ENCODE results near the gene SPINT1.
A peak's percentile ranks its signal among the peaks of the same experiment; 100 is the strongest.

SPINT1 gene

GRCh38 chr15:40863660-40864270 is 19.9 kb downstream of the SPINT1 start:
- Histone ChIP-seq H4K5ac (ENCODE audit: low read length) (no peak overlapping the region), H2BK120ac (ENCODE audit: low read depth, low read length) (no peak overlapping the region)
- WGBS (ENCODE audit: extremely low coverage, insufficient coverage, low lambda C conversion rate) = no CpG with 5 or more reads among the region's 4 CpGs

DNA sequence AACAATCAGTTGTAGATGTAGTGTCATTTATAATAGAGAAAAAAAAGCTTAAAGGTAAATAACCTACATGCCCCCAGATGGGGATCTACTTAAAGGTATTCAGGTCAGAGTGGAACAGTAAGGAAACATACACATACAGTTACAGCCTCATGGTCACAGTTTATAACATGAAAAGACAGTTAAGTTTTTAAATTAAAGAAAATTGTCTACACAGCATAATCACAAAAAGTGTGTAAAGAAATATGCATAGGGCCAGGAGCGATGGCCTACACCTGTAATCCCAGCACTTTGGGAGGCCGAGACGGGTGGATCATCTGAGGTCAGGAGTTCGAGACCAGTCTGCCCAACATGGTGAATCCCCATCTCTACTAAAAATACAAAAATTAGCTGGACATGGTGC is 23.4 kb downstream of the SPINT1 start:
- H3K18ac ChIP-seq (ENCODE audit: low read length) = no peak overlapping the region
- no peak overlapping the region for H2BK5ac ChIP-seq (ENCODE audit: low read length)
- no peaks in the 10 kb centered on the region for H3K27me3 ChIP-seq (ENCODE audit: insufficient read depth, low read length, poor library complexity)
- H2BK15ac ChIP-seq (replicated peaks; ENCODE audit: low read depth) = no peak overlapping the region
- H4K5ac ChIP-seq (ENCODE audit: low read length) = no peak overlapping the region
- H3K79me2 ChIP-seq (ENCODE audit: control insufficient read depth, insufficient read depth, low read length) = no peaks in the 10 kb centered on the region
- no peak overlapping the region for H3K4me3 ChIP-seq (ENCODE audit: low read length)
- no peak for DNase-seq
- peaks cover 3% of the 10 kb centered on the region for H3K4me1 ChIP-seq (ENCODE audit: control insufficient read depth, low read depth, low read length)
- H3K36me3 ChIP-seq (ENCODE audit: control insufficient read depth, insufficient read depth, low read length) = no peaks in the 10 kb centered on the region
- no peak overlapping the region for H3K4ac ChIP-seq (ENCODE audit: low read depth, low read length)
- H3K27ac ChIP-seq (ENCODE audit: low read depth, low read length) = no peak overlapping the region
- H2AK5ac ChIP-seq (ENCODE audit: low read length) = no peak overlapping the region
- H3K56ac ChIP-seq (ENCODE audit: low read length) = no peak overlapping the region
- no peak overlapping the region for H2BK120ac ChIP-seq (ENCODE audit: low read depth, low read length)
- H3K79me1 ChIP-seq (ENCODE audit: low read length) = no peaks in the 10 kb centered on the region
- no CpG with 5 or more reads among the region's 4 CpGs for WGBS (ENCODE audit: extremely low coverage, insufficient coverage, low lambda C conversion rate)
- H3K4me2 ChIP-seq (ENCODE audit: low read length) = no peak overlapping the region
- H3K9ac ChIP-seq (ENCODE audit: low read length) = no peak overlapping the region
- H4K8ac ChIP-seq (ENCODE audit: low read depth, low read length) = no peak overlapping the region
- H3K23ac ChIP-seq (ENCODE audit: low read length) = no peak overlapping the region

More at GRCh38 chr15:40863660-40864270, 19.9 kb downstream of the SPINT1 start:
- Histone ChIP-seq H3K9ac (ENCODE audit: low read length) (no peak overlapping the region), H3K4me1 (ENCODE audit: control insufficient read depth, low read depth, low read length) (no peaks in the 10 kb centered on the region), H3K56ac (ENCODE audit: low read length) (no peak overlapping the region), H3K79me1 (ENCODE audit: low read length) (no peaks in the 10 kb centered on the region), H3K79me2 (ENCODE audit: control insufficient read depth, insufficient read depth, low read length) (no peaks in the 10 kb centered on the region), H4K8ac (ENCODE audit: low read depth, low read length) (no peak overlapping the region), H3K23ac (ENCODE audit: low read length) (no peak overlapping the region), H2AK5ac (ENCODE audit: low read length) (no peak overlapping the region), H3K4me2 (ENCODE audit: low read length) (no peak overlapping the region), H3K18ac (ENCODE audit: low read length) (no peak overlapping the region), H3K27ac (ENCODE audit: low read depth, low read length) (no peak overlapping the region), H2BK15ac (replicated peaks; ENCODE audit: low read depth) (no peak overlapping the region), H3K27me3 (ENCODE audit: insufficient read depth, low read length, poor library complexity) (no peaks in the 10 kb centered on the region), H3K36me3 (ENCODE audit: control insufficient read depth, insufficient read depth, low read length) (no peaks in the 10 kb centered on the region), H3K4ac (ENCODE audit: low read depth, low read length) (no peak overlapping the region), H3K4me3 (ENCODE audit: low read length) (no peak overlapping the region), H2BK5ac (ENCODE audit: low read length) (no peak overlapping the region)
- no peak for DNase-seq

GRCh38 chr15:40869686-40870085 is 25.8 kb downstream of the SPINT1 start:
- Histone ChIP-seq H3K4me3 (ENCODE audit: low read length) (no peak overlapping the region), H3K4me1 (ENCODE audit: control insufficient read depth, low read depth, low read length) (peaks cover 9% of the 10 kb centered on the region), H3K4ac (ENCODE audit: low read depth, low read length) (no peak overlapping the region), H4K8ac (ENCODE audit: low read depth, low read length) (no peak overlapping the region), H3K79me1 (ENCODE audit: low read length) (no peaks in the 10 kb centered on the region), H3K56ac (ENCODE audit: low read length) (peak overlapping the region; percentile 42), H2BK5ac (ENCODE audit: low read length) (no peak overlapping the region), H4K5ac (ENCODE audit: low read length) (no peak overlapping the region), H2BK120ac (ENCODE audit: low read depth, low read length) (no peak overlapping the region), H3K18ac (ENCODE audit: low read length) (no peak overlapping the region), H2AK5ac (ENCODE audit: low read length) (no peak overlapping the region), H3K79me2 (ENCODE audit: control insufficient read depth, insufficient read depth, low read length) (no peaks in the 10 kb centered on the region), H3K9ac (ENCODE audit: low read length) (no peak overlapping the region), H3K4me2 (ENCODE audit: low read length) (no peak overlapping the region), H3K23ac (ENCODE audit: low read length) (no peak overlapping the region), H3K27me3 (ENCODE audit: insufficient read depth, low read length, poor library complexity) (no peaks in the 10 kb centered on the region), H2BK15ac (replicated peaks; ENCODE audit: low read depth) (no peak overlapping the region), H3K36me3 (ENCODE audit: control insufficient read depth, insufficient read depth, low read length) (no peaks in the 10 kb centered on the region), H3K27ac (ENCODE audit: low read depth, low read length) (no peak overlapping the region)
- no peak for DNase-seq
- no CpG with 5 or more reads among the region's 5 CpGs for WGBS (ENCODE audit: extremely low coverage, insufficient coverage, low lambda C conversion rate)

DNA sequence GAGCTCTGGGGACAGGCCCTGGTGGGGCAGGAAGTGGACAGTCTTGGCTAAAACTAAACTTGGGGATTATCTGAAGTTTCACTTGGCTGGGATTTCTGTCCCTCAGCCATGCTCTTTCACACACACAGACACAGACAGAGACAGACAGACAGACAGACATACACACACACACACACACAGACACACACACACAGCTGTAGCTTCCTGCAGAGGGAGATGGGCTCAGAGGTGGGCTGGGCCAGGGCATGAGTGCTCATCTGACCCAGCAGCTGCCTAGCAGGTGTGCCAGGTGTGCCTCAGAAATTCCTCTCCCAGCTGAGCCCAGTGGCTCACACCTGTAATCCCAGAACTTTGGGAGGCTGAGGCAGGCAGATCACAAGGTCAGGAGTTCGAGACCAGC is 26.9 kb downstream of the SPINT1 start:
- WGBS (ENCODE audit: extremely low coverage, insufficient coverage, low lambda C conversion rate) = no CpG with 5 or more reads among the region's 1 CpG
- H2AK5ac ChIP-seq (ENCODE audit: low read length) = no peak overlapping the region
- H3K9ac ChIP-seq (ENCODE audit: low read length) = no peak overlapping the region
- H4K5ac ChIP-seq (ENCODE audit: low read length) = no peak overlapping the region
- H3K79me2 ChIP-seq (ENCODE audit: control insufficient read depth, insufficient read depth, low read length) = no peaks in the 10 kb centered on the region
- no peak overlapping the region for H3K4me2 ChIP-seq (ENCODE audit: low read length)
- no peak overlapping the region for H4K8ac ChIP-seq (ENCODE audit: low read depth, low read length)
- H3K27me3 ChIP-seq (ENCODE audit: insufficient read depth, low read length, poor library complexity) = no peaks in the 10 kb centered on the region
- H3K4ac ChIP-seq (ENCODE audit: low read depth, low read length) = no peak overlapping the region
- H3K4me3 ChIP-seq (ENCODE audit: low read length) = no peak overlapping the region
- H3K18ac ChIP-seq (ENCODE audit: low read length) = no peak overlapping the region
- H3K4me1 ChIP-seq (ENCODE audit: control insufficient read depth, low read depth, low read length) = peaks cover 9% of the 10 kb centered on the region
- no peak overlapping the region for H2BK120ac ChIP-seq (ENCODE audit: low read depth, low read length)
- H3K23ac ChIP-seq (ENCODE audit: low read length) = no peak overlapping the region
- no peaks in the 10 kb centered on the region for H3K79me1 ChIP-seq (ENCODE audit: low read length)
- H3K56ac ChIP-seq (ENCODE audit: low read length) = no peak overlapping the region
- no peaks in the 10 kb centered on the region for H3K36me3 ChIP-seq (ENCODE audit: control insufficient read depth, insufficient read depth, low read length)
- no peak overlapping the region for H3K27ac ChIP-seq (ENCODE audit: low read depth, low read length)
- no peak for DNase-seq
- H2BK15ac ChIP-seq (replicated peaks; ENCODE audit: low read depth) = no peak overlapping the region
- H2BK5ac ChIP-seq (ENCODE audit: low read length) = no peak overlapping the region

- peaks cover 9% of the 10 kb centered on the region for H3K4me1 ChIP-seq (ENCODE audit: control insufficient read depth, low read depth, low read length)
- H3K56ac ChIP-seq (ENCODE audit: low read length) = peak overlapping the region; percentile 29
- no peaks in the 10 kb centered on the region for H3K27me3 ChIP-seq (ENCODE audit: insufficient read depth, low read length, poor library complexity)
- no peak overlapping the region for H2AK5ac ChIP-seq (ENCODE audit: low read length)
- H2BK120ac ChIP-seq (ENCODE audit: low read depth, low read length) = no peak overlapping the region
- H3K18ac ChIP-seq (ENCODE audit: low read length) = no peak overlapping the region
- no peaks in the 10 kb centered on the region for H3K79me1 ChIP-seq (ENCODE audit: low read length)
- H3K4me3 ChIP-seq (ENCODE audit: low read length) = no peak overlapping the region
- no peak overlapping the region for H3K4ac ChIP-seq (ENCODE audit: low read depth, low read length)
- peak overlapping the region; percentile 23 for H2BK5ac ChIP-seq (ENCODE audit: low read length)
- no peaks in the 10 kb centered on the region for H3K36me3 ChIP-seq (ENCODE audit: control insufficient read depth, insufficient read depth, low read length)
- WGBS (ENCODE audit: extremely low coverage, insufficient coverage, low lambda C conversion rate) = no CpG with 5 or more reads among the region's 13 CpGs
- no peak overlapping the region for H3K27ac ChIP-seq (ENCODE audit: low read depth, low read length)
- no peaks in the 10 kb centered on the region for H3K79me2 ChIP-seq (ENCODE audit: control insufficient read depth, insufficient read depth, low read length)
- no peak overlapping the region for H4K5ac ChIP-seq (ENCODE audit: low read length)
- H2BK15ac ChIP-seq (replicated peaks; ENCODE audit: low read depth) = no peak overlapping the region
- no peak overlapping the region for H3K23ac ChIP-seq (ENCODE audit: low read length)
- peak overlapping the region; percentile 15 for H3K9ac ChIP-seq (ENCODE audit: low read length)
- H4K8ac ChIP-seq (ENCODE audit: low read depth, low read length) = no peak overlapping the region
- DNase-seq = peak; percentile 72
- H3K4me2 ChIP-seq (ENCODE audit: low read length) = no peak overlapping the region
Observed at GRCh38 chr15:40871749-40872617, 28.1 kb downstream of the SPINT1 start.

Measured in mesendoderm (in vitro differentiated cells).